GDM1 (cell line): Measurements from ENCODE around the gene SCLY.

ENCODE experiments used
- DNase-seq: peaks from one replicate; lab custom pipeline; 2025; lab: John Stamatoyannopoulos, UW

The SCLY gene

DNA sequence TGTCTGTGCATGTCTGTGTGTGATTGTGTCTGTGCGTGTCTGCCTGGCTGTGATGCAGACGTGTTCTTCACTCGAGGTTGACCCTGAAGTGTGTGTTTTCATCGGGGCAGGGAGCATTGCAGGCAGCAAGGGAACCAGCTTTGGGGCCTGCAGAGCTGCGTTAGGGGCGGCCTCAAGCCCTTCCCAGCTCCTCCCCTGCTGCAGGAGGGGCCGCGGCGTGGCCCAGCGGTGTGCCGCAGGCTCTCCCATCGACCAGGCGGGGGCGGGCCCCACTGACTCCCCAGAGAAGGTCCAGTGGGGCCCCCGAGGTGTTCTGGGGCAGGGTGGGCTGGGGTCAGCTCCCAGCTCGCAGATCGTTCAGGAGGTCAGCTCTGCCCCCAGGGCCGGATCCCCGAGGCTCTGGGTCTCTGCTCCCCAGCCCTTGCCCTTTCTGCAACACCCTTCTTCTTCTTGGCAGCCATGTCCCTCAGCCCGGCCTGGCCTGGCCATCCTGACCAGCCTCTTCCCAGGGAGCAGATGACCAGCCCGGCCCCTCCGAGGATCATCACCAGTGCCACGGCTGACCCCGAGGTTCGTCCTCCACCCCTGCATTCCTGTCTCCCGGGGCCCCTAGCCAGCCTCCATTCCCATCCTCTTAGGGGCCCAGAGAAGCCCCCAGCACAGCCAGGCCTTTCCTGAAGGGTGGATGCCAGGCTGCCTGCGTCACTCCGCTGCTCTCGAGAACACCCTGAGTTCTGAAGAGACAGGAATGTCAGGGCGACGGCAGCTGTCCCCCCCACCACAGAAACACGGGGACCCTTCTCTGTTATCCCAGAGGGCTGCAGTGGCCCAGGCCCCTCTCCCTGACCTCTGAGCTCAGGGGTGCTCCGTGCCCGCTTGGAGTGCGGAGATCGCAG lies 66.6 kb downstream of the SCLY start:
- no peak for DNase-seq

DNA sequence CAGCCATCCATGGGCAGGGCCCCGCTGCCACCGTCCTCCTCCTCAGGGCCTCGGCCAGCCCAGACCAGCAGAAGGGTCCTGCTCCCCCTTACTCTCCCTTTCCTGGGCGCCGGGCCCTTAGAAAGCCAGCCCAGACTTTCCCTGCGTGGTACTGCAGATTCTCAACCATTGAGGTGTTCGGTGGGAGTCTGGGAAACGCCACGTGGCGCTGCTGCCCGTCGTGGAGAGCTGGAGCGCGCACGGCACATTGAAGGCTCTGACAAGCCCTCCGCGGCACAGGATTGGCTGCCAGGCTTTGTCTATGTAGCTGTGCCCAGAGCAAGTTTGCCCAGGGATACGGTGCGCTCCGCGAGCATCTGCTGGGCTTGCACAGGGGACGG lies 67.2 kb downstream of the SCLY start:
- no peak for DNase-seq

DNA sequence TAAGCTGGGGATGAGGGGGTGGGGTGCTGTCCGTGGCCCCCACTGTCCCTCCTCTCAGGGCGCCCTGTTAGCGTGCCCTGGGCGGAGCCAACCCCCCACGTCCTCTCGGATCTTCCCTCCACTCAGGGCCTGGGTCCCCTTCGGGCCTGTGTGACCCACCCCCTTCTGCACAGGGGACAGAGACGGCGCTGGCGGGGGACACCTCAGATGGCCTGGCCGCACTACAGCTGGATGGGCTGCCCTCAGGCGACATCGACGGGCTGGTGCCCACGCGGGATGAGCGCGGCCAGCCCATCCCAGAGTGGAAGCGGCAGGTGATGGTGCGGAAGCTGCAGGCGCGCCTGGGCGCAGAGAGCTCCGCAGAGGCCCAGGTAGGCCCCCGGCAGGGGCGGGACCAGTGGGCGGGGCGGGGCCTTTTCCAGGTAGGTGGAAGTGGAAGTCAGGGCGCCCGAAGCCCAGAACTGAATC lies 67.8 kb downstream of the SCLY start:
- no peak for DNase-seq

DNA sequence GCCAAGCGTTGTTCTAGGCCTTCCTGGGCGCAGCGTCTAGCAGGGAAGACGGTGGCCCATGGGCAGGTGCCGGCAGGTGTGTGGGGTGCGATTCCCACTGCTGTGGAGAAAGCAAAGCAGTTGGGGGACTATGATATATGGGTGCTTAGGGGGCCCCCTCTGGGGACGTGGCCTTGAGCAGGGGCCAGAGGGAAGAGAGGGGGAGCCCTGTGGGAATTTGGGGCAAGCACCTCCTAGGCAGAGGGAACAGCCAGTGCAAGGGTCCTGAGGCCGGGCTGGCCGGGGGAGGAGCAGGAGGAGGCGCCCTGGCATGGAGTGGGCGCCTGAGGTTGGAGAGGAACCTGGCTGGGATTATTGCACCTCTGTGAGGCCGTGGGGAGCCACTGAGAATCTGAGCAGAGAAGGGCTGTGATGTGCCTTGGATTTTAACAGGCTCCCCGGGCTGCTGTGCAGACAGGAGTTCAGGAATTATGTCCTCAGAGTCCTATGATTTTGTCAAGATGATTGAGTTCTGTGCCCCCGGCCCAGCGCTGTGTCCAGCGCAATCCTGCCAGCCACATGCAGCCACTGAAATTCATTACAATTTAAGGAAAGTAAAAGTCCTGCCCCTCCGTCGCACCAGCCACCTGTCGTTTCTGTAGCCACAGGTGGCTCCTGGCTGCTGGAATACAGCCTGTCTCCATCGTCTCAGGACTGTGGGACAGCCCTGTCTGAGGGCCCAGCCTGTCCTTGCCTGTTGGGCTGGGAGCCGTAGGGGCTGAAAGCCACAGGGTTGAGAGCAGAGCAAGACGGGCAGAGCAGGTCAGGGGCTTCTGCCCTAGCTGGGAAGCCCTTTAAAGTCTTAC lies 68.6 kb downstream of the SCLY start:
- no peak for DNase-seq

DNA sequence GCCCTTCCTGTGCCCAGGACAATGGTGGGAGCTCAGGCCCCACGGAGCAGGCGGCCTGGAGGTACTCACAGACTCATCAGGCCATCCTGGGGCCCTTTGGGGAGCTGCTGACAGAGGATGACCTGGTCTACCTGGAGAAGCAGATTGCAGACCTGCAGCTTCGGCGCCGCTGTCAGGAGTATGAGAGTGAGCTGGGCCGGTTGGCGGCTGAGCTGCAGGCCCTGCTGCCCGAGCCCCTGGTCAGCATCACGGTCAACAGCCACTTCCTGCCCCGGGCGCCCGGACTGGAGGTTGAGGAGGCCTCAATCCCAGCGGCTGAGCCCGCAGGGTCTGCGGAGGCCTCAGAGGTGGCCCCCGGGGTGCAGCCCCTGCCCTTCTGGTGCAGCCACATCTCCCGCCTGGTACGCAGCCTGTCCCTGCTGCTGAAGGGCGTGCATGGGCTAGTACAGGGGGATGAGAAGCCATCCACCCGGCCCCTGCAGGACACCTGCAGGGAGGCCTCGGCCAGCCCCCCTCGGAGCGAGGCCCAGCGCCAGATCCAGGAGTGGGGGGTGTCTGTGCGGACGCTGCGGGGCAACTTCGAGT lies 69.4 kb downstream of the SCLY start:
- no peak for DNase-seq

- DNase-seq: no peak
Measured at GRCh38 chr2:238130696-238131628, 70.2 kb downstream of the SCLY start.

GRCh38 chr2:238131761-238132462 lies 71.1 kb downstream of the SCLY start:
- no peak for DNase-seq

DNA sequence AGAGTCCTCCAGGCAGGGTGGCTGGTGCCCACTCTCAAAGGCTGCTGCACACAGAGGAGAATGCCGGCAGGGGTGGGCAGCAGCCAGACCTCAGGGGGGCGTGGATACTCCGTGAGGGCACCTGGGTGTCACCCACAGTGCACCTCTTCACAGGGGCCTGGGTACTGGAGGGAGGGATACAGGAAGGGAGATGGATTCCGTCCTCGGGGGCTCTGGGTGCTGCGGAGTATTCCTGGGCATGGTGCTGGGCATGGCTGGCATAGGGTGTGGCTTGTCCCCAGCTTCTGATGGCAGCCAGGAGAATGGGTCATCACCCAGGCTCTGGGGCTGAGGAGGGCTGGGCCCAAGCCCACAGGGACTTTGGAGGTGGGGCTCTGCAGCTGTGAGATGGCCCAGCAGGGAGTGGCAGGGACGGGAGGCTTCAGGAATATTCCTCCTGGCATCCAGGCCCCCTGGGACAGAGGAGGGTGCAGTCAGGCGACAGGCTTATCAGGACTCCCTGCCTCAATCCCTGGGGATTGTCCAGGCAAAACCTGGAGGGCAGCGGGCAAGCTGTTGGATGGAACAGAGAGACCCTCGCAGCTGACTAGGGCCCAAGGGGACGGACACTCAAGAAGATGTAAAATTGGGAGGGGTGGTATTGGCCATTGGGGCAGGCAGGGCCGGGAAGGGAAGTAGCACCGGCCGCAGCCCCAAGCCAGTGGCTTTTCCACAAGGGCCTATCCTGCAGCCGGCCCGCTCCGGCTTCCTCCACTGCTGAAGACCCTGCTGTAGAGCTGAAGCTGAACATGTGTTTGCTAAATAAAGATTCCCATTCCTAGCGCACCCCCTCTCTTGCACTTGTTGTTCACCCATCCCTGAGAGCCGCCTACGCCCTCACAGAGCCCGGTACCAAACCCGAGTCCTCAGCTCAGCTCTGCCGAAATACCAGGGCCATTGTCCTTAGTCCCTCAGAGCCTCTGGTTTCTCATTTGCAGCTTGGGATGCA lies 72.0 kb downstream of the SCLY start:
- no peak for DNase-seq

- no peak for DNase-seq
Measured at GRCh38 chr2:238133499-238134392, 72.9 kb downstream of the SCLY start.

- DNase-seq: no peak
Measured at GRCh38 chr2:238134393-238134785, 73.6 kb downstream of the SCLY start.

DNA sequence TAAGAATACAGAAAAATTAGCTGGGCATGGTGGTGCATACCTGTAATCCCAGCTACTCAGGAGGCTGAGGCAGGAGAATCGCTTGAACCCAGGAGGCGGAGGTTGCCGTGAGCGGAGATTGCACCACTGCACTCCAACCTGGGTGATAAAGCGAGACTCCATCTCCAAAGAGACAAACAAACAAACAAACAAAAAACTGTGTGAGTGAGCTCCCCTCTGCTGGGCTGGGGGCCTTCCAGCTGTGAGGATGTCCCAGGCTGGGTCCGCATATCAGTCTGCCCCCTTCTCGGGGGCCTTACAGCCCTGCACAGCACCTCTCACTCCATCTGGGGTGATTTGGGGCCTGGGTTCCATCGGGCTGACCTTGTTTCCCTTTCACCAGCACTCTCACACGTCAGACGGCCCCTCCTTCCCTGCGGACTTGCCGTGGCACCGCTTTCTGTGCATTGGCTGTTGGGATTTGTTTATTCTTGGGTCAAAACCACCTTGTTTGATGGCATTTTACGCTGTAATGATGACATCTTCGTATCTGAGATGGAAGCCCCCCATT lies 74.9 kb downstream of the SCLY start:
- DNase-seq: no peak

DNA sequence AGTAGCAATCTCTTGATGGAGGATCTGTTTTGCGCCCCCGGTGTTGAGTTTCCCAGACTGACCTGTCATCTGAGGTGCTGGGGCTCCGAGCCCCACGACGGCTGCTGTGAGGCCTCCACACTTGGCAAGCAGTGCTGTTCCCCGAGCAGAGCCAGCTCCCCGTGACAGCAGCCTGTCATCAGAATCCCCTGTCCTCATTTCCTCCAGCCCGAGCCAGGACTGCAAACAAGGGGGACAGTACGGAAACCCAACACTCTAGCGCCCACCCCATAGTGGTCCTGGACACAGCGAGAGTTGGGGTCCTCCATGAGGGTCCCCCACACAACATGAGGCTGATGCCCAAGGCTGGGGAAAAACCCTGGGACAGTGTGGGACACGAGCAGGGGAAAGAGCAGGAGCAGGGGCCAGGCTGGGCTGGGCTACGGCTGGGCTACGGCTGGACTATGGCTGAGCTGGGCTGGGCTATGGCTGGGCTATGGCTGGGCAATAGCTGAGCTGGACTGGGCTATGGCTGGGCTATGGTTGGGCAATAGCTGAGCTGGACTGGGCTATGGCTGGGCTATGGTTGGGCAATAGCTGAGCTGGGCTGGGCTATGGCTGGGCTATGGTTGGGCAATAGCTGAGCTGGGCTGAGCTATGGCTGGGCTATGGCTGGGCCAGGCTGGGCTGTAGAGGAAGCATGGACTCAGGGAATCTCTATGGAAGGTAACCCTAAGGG lies 76.2 kb downstream of the SCLY start:
- no peak for DNase-seq

GRCh38 chr2:238137885-238138284 lies 77.1 kb downstream of the SCLY start:
- no peak for DNase-seq

DNA sequence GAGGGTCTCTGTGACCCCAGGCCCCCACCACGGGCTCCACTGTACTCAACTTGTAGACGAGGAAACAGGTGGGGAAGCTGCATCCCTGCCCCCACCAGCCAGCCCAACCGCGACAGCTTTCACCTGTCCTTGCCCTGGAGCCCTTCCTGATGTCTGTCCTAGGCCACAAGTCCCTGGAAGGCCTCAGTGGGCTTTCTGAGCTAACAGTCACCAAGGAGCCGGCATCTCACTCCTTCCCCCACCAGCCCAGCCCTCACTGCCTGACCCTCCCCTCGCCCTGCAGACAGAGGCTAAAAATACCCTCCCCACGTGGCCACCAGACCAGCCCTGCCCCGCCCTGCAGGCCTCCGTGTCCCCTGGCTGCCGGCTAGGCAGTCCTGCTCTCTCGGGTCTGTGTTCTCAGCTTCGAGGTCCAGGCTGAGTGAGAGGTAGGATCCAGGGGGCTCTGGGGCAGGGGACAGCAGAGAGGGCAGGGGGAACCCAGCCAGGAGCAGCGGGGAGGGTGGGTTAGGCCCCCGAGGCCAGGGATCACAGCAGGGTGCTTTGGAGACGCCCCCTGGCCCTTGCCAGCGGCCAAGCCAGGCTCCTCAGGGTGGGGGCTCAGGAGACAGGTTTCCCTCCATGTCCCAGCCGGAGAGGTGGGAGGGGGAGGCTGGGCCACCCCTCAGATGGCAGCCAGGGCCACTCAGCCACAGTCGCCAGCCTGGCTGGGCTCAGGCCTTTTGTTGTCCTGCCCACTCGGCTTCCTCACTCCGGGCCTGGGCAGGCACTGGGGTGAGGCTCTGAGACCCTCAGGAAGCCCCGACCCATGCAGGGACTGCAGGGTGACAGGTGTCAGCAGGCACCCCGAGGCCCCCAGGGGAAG lies 77.8 kb downstream of the SCLY start, which contains the start of gene KLHL30:
Gene KLHL30 (plus strand): TSS at position 338 of the 865 bp plus-strand sequence. CDS start 2,087 bp downstream, outside the sequence.
- no peak for DNase-seq

DNA sequence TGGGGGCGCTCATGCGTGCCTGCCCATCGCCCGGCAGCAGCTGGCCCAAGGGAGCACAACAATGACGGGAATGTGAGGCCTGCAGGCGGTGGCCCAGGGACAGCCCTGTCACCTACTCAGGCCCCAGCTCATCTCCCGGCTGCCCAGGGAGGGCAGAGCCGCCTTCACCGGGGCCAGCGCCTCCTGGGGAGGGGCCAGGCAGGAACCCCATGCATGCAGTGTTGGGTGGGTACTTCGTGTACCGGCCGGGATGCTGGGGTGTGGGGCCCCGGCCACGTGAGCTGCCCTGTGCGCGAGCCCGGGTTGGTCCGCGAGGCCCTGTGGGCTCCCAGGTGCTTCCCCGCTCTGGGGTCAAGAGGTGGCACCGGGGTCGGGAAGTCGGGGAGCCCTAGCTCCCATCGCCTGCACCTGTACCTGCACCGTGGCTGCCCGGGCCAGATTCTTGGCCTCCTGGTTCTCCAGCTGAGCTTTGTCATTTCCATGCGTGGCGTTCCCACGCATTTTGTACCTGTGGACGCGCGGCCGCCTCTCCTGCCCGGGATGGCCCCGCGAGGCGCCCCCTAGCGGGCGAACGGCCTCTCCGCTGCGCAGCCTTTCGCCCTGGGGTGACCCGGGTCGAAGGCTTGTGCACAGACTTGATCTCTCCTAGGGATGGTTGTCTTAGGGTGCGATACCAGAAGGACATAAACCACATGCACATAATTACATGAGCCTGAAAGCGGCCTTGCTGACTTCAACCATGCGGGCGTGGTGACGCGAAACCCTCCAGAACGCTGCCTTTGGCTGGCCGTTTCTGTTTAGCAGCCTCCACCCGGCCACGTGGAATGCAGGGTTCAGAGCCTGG lies 78.6 kb downstream of the SCLY start:
- no peak for DNase-seq

DNA sequence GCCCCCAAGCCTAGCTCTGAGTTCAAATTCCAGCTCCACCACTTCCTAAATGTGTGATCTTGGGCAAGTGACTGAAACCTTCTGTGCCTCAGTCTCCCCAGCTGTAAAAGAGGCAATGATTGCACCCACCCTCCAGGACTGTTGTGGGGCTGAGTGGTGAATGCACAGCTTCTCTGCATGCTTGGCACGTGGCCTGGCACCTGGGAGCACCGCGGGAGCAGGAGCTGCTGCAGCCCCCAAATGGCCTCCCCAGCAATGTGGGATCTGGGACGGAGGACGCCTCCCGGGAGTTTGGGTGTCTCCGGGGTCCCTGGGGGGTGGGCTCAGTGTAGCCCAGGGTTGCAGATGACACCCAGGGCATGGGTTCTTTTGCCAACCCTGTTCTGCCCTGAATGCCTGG lies 79.2 kb downstream of the SCLY start:
- no peak for DNase-seq
